Activated CD4-positive, CD25-positive, alpha-beta regulatory T cell treated with anti-CD3 and anti-CD28 coated beads, Interleukin-2, amount 50 U/mL, for 16 hours (primary cell): ENCODE data around the gene HEPH.
"Not testable (repeated sequence)": the region's sequence is repeated elsewhere in the genome, so short reads cannot be mapped to it uniquely, and the experiment has no call there.

ENCODE experiments used
- DNase-seq: peaks from one replicate; pipeline ENCODE4 v3.0.0-alpha.2; 2020; ENCODE audit warnings: low read depth, low spot score

The HEPH gene

DNA sequence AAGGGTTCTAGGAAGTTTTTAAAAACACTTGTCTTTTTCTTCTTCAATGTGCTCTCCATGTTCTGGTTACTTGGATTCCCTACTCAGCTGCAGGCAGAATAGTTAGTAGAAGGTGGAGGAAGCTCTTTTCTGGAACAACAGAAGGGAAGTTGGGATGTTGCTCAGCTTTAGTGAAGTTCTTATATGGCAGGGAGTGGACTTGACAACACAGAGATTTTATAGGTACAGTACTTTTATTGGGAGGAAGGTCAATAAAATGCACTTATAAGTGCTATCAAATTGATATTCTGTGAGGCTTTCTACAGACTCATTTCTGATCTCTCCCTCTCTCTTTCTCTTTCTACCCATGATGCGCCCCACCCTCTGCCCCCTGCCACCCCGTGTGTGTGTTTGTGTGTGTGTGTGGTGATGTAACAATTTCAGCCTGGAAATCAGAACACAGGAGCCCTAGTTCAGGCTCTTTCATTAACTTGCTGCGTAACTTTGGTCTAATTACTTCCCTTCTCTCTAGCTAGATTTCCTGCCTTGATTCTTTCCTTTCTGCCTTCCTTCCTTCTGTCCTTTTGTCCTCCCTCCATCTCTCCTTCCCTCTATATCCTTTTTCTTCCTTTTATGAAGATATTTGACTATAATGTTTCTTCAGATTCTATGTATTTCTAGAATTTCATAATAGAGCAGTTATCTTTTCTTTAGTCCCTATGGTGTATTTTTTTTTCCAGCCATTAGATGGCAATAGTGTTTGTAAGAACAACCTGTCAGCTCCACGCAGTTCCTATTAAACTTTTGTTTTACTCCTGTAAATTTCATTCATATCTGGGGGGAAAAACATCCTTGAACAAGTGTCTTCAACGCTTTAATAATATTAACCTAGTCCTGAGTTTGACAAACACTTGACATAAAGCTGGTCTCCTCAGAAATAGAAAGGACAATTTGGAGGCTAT, 37.1 kb downstream of the HEPH start:
- DNase-seq, result no peak

DNA sequence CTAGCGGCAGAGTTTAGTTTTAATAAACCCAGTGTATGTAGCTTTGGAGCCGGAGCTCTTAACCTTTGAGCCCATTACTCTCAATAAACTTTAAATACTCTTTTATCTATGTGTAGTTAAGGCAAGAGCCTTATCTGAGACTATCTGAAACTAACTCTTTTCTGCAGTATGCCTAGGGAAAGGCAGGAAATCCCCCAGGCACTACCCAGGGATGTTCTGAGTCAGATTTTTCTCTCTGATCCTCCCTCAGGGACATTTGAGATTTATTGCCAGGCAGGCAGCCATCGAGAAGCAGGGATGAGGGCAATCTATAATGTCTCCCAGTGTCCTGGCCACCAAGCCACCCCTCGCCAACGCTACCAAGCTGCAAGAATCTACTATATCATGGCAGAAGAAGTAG, 39.1 kb downstream of the HEPH start:
- no peak for DNase-seq

DNA sequence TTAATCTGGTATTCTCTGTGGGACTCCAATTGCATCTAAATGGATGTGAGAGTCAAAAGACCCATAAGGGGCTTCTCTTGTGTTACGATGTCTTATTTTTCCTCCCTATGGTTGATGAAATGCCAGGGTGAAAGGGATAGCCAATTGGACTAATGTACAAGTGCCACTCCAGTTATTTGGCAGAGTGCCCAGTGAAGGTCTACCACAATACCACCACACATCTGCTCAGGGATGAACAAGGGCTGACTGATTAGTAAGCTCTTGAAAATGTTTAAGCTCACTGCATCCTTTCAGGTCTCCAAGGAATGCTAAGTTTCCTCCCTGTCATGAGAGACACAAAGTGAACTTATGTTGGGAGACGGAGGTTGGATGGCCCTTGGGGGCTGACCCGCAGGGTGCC, 57.8 kb downstream of the HEPH start:
- no peak for DNase-seq

- no peak for DNase-seq
Observed at GRCh38 chrX:66232296-66232695, 68.2 kb downstream of the HEPH start.

DNA sequence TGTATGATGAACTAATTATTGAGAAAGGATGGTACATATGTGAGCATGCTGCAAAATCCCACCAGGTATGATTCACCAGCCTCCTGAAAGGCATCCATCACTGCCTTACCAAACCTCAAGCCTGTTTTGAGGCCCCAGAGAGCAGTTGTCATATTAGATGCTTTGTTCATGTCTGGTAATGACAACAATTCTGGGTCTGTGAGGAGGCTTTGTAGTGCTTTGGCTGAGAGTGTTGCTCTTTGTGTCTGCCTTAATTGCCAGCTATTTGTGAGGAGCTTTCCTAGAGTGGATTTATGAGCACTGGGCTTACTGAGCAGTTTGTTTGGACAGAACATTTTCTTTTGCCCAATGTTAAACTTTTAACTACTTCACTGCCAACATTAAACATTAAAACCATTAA, 69.2 kb downstream of the HEPH start:
- DNase-seq, result no peak

DNA sequence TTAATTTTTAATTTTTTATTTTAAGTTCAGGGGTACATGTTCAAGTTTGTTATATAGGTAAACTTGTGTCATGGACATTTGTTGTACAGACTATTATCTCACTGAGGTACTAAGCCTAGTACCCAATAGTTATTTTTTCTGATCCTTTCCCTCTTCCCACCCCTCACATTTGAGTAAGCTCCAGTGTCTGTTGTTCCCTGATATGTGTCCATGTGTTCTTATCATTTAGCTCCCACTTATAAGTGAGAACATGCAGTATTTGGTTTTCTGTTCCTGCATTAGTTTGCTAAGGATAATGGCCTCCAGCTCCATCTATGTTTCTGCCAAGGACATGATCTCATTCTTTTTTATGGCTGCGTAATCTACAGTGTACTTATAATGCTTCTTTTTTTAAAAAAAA, 69.9 kb downstream of the HEPH start:
- not testable (repeated sequence) for DNase-seq

- no peak for DNase-seq
Observed at GRCh38 chrX:66255359-66255967, 91.4 kb downstream of the HEPH start.

DNA sequence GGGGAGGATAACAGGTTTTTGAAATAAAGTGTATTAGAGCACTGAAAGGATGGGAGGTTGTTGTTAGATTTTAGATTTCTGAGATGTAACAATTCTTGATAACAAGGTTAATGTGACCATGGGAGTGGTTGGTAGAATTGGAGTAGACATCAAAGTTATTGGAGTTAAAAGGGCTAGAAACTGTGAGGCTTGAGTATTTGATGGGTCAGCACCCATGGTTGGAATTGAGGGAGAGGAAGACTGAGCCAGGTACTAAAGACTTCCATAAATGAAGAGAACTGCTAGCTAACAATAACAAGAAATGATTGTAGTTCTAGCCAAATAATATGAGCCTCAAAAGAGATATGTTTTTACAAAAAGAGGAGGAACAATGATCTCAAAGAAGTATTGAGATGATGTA, 98.8 kb downstream of the HEPH start:
- no peak for DNase-seq
